ENCODE measurements around the gene PRKACA. TPM values are rescaled to one million over a fixed set of nuclear protein-coding genes. Genes with fewer than 3 reads are reported as not detected.
A peak's percentile ranks its signal among the peaks of the same experiment; 100 is the strongest.

PRKACA gene
- total and polyA plus RNA-seq, 10 of the 15 experiments (the other 5 are each of a cell fraction or from before 2014, with no cell fraction given), result 0.53 to 68.5 (median 11.2) TPM

GRCh38 chr19:14091813-14092462 is 25.6 kb downstream of the PRKACA start (continued):
- TF ChIP-seq E2F4 (IDR thresholded peaks at IDR 0.05; ENCODE audit: low read depth, low read length) (no peak), GABPA (IDR thresholded peaks at IDR 0.05; ENCODE audit: low read depth) (no peak), ZBTB11 (CRISPR knock-in tag; IDR thresholded peaks at IDR 0.05) (no peak), SKIL (IDR thresholded peaks at IDR 0.05; ENCODE audit: low read depth, poor library complexity, severe bottlenecking) (peak; percentile 6), REST (IDR thresholded peaks at IDR 0.05; ENCODE audit: low read depth, low read length) (no peak), LARP7 (IDR thresholded peaks at IDR 0.05) (no peak), TCF7 (IDR thresholded peaks at IDR 0.05; ENCODE audit: borderline replicate concordance) (no peak), MYB (IDR thresholded peaks at IDR 0.05; ENCODE audit: borderline replicate concordance, low read depth, low read length) (no peak), HDAC6 (IDR thresholded peaks at IDR 0.05; ENCODE audit: unreplicated experiment) (no peak), ZBED1 (IDR thresholded peaks at IDR 0.05; ENCODE audit: borderline replicate concordance) (peak; percentile 25; the same call in 1 of the 2 replicates), ZNF592 (IDR thresholded peaks at IDR 0.05) (no peak), POLR2AphosphoS5 (IDR thresholded peaks at IDR 0.05; ENCODE audit: low read length) (no peak), STAT1 (conservative IDR thresholded peaks at IDR 0.05) (no peak), ZNF384 (IDR thresholded peaks at IDR 0.05; ENCODE audit: borderline replicate concordance, low read depth, low read length) (no peak), NR2F1 (conservative IDR thresholded peaks at IDR 0.05) (no peak)

All from GM12878 (cell line).